Osteocyte (in vitro differentiated cells): Measurements from ENCODE around the gene MYO15B. TPM values are rescaled to one million over a fixed set of nuclear protein-coding genes. Genes with fewer than 3 reads are reported as not detected.

ENCODE experiments used
- DNase-seq: peaks from one replicate; pipeline ENCODE4 v3.0.0; 2021; ENCODE audit warnings: mixed read lengths; ENCODE audit not compliant: unreplicated experiment; ENCODE audit errors: extremely low spot score
- H3K27ac Mint-ChIP-seq: one replicate; pipeline ENCODE4 v1.8.0; 2021; ENCODE audit warnings: mild to moderate bottlenecking, mixed read lengths; ENCODE audit not compliant: unreplicated experiment
- H3K27me3 Mint-ChIP-seq: one replicate; pipeline ENCODE4 v1.8.0; 2021; ENCODE audit warnings: mixed read lengths; ENCODE audit not compliant: unreplicated experiment
- H3K36me3 Mint-ChIP-seq: one replicate; pipeline ENCODE4 v1.8.0; 2021; ENCODE audit warnings: mixed read lengths; ENCODE audit not compliant: unreplicated experiment
- H3K4me1 Mint-ChIP-seq: one replicate; pipeline ENCODE4 v1.8.0; 2021; ENCODE audit warnings: mixed read lengths; ENCODE audit not compliant: unreplicated experiment
- H3K4me3 Mint-ChIP-seq: one replicate; pipeline ENCODE4 v1.8.0; 2021; ENCODE audit warnings: mild to moderate bottlenecking, moderate library complexity, mixed read lengths; ENCODE audit not compliant: unreplicated experiment
- H3K9me3 Mint-ChIP-seq: one replicate; pipeline ENCODE4 v1.8.0; 2021; ENCODE audit warnings: mixed read lengths; ENCODE audit not compliant: unreplicated experiment
- total RNA-seq: library from RNA; stranded (reverse); gene quantifications from 2 replicates; pipeline ENCODE4 v1.2.1, GENCODE V29; 2021
- TF ChIP-seq, protein P1 (sequence below): fragments of 200-600 bp; sonication (generic); IDR thresholded peaks from 2 replicates; pipeline ENCODE4 v1.5.0; 2021; ENCODE audit warnings: antibody characterized with exemption, mild to moderate bottlenecking, moderate library complexity

The MYO15B gene
- total RNA-seq, 1 donor from 2014 or later, result 40.8 TPM

DNA sequence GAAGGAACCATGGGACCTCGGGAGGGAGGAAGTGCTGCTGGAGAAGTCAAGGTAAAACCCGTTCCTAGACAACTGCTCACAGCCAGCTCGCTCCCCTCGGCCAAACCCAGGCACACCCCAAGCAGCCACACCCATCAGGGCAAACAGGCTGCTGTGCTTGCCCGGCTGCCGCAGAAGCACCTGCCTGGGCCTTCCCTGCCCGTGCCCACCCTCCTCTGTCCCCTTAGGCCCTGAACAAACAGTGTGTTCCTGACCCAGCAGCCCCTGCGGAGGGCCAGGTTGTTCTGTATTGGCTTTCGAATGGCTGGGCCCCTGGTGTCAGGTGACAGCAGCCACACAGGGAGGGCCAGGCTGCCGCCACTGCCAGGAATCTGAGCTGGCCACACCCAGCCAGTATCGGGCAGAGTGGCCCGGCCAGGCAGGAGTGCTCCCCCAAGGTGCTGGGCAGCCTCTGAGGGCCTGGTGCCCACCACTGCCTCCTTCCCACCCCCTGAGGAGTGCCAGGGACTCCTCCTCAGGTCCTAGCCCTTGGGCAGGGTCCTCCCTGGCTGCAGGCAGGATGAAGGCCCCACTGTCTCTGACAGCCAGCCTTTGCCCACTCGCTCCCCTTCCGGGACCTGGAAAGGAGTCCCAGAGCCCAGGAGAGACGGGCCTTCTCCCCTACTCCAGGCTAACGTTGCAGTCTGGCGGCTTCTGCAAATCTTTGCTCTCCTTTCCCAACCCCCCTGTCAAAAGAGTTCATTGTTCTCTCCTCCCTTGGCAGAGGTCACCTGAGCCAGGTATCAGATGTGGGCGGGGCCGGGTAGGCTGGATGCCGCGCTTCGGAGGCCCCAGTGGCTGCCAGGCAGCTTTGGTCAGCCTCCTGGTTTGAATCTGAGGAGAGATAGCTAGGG is 38.1 kb upstream of the MYO15B start:
- Mint-ChIP-seq H3K4me1 (peaks cover 18% of the 10 kb centered on the region), H3K36me3 (no peaks in the 10 kb centered on the region), H3K9me3 (no peaks in the 10 kb centered on the region), H3K27me3 (peaks cover 5% of the 10 kb centered on the region), H3K27ac (no peak overlapping the region), H3K4me3 (no peak overlapping the region)
- DNase-seq, result no peak
- TF ChIP-seq, protein P1, sequence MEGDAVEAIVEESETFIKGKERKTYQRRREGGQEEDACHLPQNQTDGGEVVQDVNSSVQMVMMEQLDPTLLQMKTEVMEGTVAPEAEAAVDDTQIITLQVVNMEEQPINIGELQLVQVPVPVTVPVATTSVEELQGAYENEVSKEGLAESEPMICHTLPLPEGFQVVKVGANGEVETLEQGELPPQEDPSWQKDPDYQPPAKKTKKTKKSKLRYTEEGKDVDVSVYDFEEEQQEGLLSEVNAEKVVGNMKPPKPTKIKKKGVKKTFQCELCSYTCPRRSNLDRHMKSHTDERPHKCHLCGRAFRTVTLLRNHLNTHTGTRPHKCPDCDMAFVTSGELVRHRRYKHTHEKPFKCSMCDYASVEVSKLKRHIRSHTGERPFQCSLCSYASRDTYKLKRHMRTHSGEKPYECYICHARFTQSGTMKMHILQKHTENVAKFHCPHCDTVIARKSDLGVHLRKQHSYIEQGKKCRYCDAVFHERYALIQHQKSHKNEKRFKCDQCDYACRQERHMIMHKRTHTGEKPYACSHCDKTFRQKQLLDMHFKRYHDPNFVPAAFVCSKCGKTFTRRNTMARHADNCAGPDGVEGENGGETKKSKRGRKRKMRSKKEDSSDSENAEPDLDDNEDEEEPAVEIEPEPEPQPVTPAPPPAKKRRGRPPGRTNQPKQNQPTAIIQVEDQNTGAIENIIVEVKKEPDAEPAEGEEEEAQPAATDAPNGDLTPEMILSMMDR, result no peak

DNA sequence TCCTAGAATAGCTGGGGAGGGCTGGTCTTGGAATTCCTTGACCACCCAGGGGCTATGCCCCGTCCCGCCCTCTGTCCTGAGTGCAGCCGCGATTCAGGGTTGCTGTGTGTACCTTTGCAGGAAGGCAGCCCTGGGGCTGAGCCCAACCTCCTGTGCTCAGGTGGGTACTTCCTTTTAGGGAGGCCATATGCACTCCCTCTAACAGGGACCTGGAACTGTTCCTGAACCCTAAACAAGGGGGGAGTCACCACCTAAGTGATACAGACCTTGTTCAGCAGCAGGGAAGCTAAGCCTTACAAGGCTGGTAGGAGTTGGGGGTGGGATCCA is 37.5 kb upstream of the MYO15B start:
- no peak overlapping the region for H3K27ac Mint-ChIP-seq
- peaks cover 5% of the 10 kb centered on the region for H3K27me3 Mint-ChIP-seq
- H3K9me3 Mint-ChIP-seq, result no peaks in the 10 kb centered on the region
- H3K4me1 Mint-ChIP-seq, result peaks cover 18% of the 10 kb centered on the region
- no peak overlapping the region for H3K4me3 Mint-ChIP-seq
- H3K36me3 Mint-ChIP-seq, result no peaks in the 10 kb centered on the region
- DNase-seq, result no peak
- TF ChIP-seq, protein P1, result no peak

DNA sequence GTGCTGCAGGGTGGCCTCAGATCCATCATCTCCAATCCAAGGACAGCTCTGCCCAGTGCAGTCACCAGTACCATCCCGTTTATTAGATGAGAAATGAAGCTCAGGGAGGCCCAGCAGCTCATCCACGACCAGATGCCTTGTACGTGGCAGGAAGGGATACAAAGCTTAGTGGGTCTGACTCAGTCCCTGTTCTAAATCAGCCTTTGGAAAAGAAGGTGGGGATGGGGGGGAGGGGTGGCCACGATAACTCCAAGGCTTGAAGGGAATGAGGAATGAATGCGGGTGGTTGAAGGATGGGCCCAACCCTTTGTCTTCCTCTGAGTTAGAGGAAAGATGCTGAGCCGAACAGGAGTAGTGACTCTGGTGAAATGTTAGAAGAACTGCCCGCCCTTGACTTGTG is 36.3 kb upstream of the MYO15B start:
- H3K36me3 Mint-ChIP-seq, result no peaks in the 10 kb centered on the region
- H3K27ac Mint-ChIP-seq, result no peak overlapping the region
- H3K27me3 Mint-ChIP-seq, result peaks cover 5% of the 10 kb centered on the region
- TF ChIP-seq, protein P1, result no peak
- no peaks in the 10 kb centered on the region for H3K9me3 Mint-ChIP-seq
- peaks cover 18% of the 10 kb centered on the region for H3K4me1 Mint-ChIP-seq
- DNase-seq, result no peak
- no peak overlapping the region for H3K4me3 Mint-ChIP-seq

- no peak for DNase-seq
- Mint-ChIP-seq H3K36me3 (no peaks in the 10 kb centered on the region), H3K4me1 (peaks cover 20% of the 10 kb centered on the region), H3K9me3 (no peaks in the 10 kb centered on the region), H3K27me3 (peaks cover under 1% of the 10 kb centered on the region), H3K27ac (no peak overlapping the region), H3K4me3 (no peak overlapping the region)
- TF ChIP-seq, protein P1, result no peak
These were observed 34.9 kb upstream of the MYO15B start for GRCh38 chr17:75552425-75553294.
